ENCODE results near the gene STBD1. TPM values are rescaled to one million over a fixed set of nuclear protein-coding genes. Genes with fewer than 3 reads are reported as not detected.
A peak's percentile ranks its signal among the peaks of the same experiment; 100 is the strongest.
"Not testable (repeated sequence)": the region's sequence is repeated elsewhere in the genome, so short reads cannot be mapped to it uniquely, and the experiment has no call there.

The STBD1 gene
- 1 to 10 TPM; 1.2 to 2.1 (median 1.8) TPM for polyA plus RNA-seq (ENCODE audit: insufficient read length in 4 of 4)

DNA sequence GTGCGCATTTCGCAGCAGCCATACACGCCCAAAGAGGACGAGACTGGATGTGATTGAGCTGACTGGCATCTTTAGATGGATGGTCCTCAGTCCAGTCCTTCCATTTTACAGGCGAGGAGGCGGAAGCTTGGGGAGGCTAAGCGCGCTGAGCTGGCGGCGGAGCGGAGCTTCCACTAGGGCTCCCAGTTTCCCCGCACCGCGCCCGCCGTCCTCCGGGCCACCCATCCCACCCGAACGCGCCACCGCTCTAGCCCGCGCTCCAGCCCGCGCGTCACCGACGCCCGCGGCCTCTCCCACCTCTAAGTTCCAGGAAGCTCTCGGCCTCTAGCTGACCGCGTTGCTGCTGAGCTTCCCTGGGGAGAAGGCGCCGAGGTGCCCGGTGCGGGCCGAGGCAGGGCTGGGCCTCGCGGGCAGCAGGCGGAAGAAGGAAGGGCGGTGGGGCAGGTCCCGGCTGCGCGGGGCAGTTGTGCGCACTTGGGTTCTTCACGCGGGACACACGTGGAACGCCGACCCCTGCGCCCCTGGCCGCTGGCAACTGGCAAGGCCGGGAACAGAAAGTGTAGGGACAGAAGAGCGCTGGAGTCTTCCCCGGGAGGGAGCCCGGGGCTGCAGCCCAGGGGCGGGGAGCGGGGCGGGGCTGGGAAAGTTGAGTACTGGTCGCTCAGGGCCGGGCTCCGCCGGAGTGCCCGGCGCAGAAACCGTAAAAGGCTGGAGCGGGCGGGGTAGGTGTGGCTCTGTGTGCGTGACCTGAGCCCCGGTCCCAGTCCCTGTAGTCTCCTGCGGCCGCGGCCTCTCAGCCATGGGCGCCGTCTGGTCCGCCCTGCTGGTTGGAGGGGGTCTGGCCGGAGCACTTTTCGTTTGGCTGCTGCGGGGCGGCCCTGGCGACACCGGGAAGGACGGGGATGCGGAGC is at the start of gene STBD1:
TSS of gene STBD1 (plus strand) at position 763 of the 911 bp plus-strand sequence. CDS start at position 800, 37 bp downstream.
- DNase-seq (ENCODE audit: low read depth in 4 of 4, low spot score in 3 of 4): peak; percentile 44 to 57 (median 47)

DNA sequence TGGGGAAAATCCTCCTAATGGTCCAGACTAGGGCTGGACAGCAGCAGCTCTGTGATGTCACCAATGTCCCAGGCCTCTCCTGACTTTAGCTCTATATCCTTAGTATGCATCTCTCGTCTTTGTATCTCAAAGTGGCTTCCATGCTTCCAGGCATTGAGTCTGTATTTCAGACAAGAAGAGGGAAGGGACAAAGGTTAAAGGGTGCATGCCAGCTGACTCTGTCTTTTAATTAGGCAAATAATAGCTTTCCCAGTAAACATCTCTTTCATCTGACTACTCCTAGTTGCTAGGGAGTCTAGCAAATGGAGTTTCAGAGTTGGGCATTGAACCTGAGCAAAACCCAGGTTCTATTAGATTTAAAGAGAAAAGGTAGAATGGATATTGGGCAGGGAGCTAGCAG is 49.6 kb upstream of the STBD1 start:
- no peak for DNase-seq (ENCODE audit: low read depth in 4 of 4, low spot score in 3 of 4)

DNA sequence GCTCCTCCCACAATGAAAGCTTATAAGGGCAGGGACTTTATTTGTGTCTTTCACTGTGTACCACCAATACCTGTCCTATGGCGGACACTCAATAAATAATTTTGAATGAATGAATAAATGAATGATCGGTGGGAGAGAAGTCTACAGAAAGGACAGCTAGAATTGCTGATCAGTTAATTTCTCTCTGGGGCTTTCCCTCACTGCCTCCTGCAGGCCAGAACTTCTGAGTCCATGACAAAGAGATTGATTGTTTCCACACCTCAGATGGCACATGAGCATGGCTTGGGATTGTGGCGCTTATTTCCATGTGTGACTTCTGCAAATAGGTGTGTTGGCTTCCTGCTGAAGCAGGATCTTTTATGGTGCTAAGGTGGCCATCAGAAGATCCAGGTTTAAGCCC is 48.7 kb upstream of the STBD1 start:
- no peak for DNase-seq (ENCODE audit: low read depth in 4 of 4, low spot score in 3 of 4)

DNA sequence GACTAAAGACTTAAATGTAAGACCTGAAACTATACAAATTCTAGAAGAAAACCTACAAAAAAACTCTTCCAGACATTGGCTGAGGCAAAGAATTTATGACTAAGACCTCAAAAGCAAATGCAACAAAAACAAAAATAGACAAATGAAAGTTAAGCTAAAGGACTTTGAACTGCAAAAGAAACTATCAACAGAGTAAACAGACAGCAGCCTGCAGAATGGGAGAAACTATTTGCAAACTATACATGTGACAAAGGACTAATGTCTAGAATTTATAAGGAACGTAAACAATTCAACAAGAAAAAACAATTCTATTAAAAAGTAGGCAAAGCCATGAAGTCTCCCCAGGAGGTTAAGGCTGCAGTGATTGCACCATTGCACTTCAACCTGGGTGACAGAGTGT is 46.0 kb upstream of the STBD1 start:
- DNase-seq (ENCODE audit: low read depth in 4 of 4, low spot score in 3 of 4): no peak

DNA sequence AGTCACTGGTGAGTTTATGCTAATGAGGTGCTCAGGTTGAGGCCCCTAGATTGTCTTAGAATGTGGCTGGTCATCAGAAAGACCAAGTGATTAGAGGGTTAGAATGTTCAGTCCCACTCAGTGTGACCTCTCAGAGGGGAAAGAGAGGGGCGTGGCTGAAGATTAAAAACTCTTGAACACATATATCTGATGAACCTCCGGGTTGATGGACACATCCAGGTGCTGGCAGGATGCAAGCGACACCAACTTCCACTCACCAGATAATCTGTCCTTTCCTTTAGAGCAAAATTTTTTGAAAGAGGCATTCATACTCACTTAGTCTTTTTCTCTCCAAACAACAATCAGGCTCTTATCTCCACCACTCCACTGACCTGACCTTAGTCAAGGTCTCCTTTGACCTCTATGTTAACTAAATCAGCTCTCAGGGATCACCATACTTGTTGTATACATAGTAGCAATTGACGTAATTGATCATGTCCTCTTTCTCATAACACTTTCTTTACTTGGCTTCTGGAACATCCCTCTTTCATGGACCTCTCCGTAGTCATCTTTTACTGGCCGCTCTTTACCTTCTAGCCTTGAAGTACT is 40.8 kb upstream of the STBD1 start:
- DNase-seq (ENCODE audit: low read depth in 4 of 4, low spot score in 3 of 4): no peak

DNA sequence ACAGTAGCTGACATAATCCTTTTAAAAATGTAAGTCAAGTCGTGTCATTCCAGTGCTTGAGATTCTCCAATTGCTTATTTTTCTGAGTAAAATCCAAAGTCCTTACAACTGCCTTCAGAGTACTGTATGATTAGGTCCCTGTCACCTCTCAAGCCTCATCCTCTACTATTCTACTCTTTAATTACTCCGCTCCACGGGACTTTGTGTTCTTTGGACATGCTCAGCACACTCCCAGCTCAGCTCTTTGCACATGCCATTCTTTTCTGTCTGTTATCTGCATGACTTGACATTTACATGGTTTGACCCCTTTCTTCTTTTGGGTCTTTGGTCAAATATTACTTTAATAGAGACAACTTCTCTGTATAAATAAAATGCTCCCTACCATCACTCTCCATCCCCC is 39.9 kb upstream of the STBD1 start:
- no peak for DNase-seq (ENCODE audit: low read depth in 4 of 4, low spot score in 3 of 4)

DNA sequence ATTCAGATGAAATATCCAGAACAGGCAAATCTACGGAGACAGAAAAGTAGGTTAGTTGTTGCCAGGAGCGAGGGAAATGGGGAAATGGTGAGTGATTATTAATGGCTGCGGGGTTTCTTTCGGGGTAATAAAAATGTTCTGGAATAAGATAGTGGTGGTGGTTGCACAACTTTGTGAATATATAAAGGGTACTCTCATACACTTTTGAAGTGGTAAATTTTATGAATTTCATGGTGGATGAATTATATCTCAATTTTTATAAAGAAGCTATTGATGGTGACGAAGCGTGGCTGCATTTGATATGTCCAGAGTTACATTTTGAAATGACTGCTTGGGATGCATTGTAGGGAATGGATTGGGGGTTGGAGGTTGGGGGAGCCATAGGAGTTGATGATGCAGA is 38.7 kb upstream of the STBD1 start:
- no peak for DNase-seq (ENCODE audit: low read depth in 4 of 4, low spot score in 3 of 4)

DNA sequence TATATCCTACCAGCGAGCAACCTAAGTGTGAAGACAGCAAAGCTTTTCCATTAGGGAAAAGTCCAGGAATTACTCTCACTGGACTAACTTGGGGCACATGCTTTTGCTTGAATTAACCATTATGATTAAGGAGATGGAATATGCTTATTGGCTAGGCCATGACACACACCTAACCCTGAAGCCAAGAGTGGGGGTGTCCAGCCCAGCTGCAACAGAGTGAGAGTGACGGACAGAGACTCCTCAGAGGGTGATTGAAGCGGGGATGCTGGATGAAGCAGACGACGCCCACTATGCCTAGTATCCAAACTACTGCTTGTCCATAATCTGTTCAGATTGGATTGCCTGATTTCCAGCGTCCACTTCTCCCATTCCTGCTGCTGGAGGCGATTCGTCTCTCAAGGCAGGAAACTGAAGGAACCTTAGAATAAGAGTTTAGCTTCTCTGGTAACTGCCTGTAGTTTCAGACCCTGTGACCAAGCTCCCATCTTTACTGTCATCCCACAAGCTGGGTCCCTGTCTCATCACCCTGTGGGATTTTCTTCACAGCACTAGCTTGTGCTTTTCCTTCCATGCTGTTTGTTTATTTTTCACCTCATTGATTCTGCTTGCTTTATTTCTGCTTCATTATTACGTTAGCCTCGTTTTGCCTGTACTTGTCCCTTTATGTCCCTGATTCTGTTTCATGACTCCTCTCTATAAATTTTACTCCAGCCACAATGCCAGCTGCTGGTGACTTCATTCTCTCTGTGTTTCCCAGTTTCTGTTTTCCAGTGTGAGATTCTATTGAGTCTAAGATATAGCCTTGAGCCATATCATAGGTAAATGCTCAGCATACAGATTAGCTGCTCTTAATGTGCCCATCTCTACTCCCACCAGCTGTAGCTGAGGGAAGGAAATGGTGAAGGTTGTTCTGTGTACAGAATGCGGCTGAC is 36.0 kb upstream of the STBD1 start:
- peak in 1 of 4 donors; percentile 0 for DNase-seq (ENCODE audit: low read depth in 4 of 4, low spot score in 3 of 4)

DNA sequence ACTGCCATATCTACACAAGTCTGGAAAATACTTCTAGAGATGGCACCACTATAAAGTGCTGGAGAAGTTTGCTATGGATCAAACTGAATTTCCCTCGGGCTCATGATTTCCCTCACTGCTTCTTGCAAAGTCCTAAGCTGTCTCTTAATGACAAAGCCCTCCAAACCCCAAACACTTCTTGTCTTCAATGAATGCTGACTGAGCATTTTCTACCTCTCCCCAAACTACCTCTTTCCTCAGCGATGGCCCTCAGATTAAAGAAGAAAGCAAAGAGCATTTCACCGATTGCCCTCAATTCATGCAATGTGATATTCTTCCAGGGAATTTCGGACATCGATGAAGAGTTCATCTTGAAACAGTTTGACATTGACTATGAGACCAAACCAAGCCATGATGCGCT is 35.3 kb upstream of the STBD1 start:
- no peak for DNase-seq (ENCODE audit: low read depth in 4 of 4, low spot score in 3 of 4)

DNA sequence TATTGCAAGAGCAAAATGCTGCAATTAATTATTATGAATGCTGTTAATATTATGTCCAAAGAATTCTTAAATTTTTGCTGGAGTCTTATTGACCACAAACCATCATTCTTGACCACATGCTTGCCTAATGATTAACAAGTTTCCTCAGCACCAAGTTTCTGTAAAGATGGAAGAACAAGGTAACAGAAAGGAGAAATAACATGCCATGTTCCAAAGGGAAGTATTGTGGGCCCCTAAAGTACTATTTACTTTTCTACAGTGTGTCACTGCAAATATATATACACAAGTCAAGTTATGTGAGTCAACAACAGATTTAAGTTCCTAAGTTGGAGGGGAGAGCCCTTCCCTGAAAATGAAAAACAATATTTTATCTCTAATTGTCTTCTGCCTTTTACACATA is 34.5 kb upstream of the STBD1 start:
- no peak for DNase-seq (ENCODE audit: low read depth in 4 of 4, low spot score in 3 of 4)

DNA sequence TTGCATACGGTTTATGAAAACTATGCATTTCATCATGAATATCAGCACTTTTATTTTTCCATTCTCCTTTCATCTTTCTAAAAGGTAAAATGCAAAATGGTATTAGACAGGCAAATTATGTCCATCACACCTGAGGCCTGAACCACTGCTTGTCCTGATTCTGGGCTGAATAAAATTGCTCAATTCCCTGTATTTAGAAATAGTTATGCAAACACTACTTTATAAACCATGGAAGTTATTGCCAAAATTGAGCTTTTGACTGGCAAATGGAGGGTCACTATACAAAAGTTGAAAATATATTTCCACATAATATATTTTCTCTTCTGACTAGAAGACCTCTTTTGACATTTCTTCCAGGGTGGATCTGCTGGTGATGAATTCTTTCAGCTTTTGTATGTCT is 34.0 kb upstream of the STBD1 start:
- no peak for DNase-seq (ENCODE audit: low read depth in 4 of 4, low spot score in 3 of 4)

DNA sequence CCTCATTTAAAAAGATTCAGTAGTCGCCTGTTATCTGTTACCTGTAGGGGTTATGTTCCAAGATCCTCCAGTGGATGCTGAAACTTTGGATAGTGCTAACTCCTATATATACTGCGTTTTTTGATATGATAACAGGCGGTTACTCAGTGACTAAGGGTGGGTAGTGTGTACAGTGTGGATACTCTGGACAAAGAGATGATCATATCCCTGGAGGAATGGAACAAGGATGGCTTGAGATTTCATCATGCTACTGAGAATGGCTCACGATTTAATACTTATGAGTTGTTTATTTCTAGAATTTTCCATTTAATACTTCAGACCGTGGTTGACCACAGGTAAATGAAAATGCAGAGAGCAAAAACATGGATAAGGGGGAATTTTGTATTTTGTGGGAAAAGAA is 33.5 kb upstream of the STBD1 start:
- DNase-seq (ENCODE audit: low read depth in 4 of 4, low spot score in 3 of 4): no peak

DNA sequence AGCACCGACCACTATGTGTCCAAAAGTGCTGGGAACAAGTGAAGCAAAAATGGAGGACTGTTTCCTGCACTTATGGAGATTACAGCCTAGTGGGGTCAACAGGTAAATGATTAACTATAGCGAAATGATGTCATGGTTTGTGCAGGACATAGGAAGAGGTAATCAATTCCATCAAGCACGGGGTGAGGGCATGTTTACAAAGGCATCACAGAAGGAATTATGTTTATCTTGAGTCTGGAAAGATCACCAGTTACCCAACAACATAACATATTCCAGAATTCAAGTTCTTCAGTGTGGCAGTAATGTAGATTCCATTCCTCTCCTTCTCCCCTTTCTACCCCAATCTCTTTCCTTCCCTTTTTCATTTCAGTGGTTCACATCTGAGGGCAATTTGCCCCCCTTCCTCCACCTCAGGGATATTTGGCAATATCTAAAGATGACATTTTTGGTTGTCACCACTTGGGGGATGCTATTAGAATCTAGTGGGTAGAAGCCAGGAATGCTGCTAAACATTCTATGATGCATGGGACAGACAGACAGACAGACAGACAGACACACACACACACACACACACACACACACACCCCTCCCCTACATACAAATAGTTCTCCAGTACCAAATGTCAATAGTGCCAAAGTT is 30.9 kb upstream of the STBD1 start:
- DNase-seq (ENCODE audit: low read depth in 4 of 4, low spot score in 3 of 4): no peak

DNA sequence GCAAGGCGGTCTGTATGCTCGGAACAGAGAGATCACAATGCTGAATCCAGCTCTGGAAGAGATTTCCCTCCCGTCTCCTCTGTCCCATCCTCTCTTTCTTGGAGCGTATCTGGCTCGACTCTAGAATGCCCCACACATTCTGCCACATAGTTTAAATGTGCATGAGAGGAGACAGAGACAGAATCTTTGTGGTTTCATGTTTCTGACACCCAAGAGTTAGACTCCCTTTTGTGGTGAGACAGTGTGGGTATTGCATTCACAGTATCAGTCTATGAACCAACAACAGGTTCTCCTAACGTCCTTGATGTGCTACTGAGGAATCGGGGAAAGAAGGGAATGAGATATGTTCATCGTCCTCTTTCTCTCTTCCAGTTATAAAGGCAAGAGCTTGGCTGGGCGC is 29.7 kb upstream of the STBD1 start:
- no peak for DNase-seq (ENCODE audit: low read depth in 4 of 4, low spot score in 3 of 4)

DNA sequence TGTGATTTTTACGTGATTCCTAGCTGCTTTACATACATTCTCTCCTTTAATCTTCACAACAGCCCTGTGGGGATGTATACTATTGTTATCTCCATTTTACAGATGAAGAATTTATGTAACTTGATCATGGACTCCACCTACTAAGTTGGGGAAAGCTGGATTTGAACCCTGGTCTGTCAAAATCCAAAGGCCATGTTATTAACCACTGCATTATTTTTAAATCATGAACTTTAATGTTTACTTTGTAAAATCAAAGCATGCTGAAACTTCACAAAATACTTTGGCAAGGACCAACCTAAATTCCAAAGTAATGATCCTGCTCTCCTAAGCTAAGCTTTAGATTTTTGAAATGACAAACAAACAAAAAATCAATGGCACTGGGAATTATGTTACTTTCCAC is 28.9 kb upstream of the STBD1 start:
- no peak for DNase-seq (ENCODE audit: low read depth in 4 of 4, low spot score in 3 of 4)

DNA sequence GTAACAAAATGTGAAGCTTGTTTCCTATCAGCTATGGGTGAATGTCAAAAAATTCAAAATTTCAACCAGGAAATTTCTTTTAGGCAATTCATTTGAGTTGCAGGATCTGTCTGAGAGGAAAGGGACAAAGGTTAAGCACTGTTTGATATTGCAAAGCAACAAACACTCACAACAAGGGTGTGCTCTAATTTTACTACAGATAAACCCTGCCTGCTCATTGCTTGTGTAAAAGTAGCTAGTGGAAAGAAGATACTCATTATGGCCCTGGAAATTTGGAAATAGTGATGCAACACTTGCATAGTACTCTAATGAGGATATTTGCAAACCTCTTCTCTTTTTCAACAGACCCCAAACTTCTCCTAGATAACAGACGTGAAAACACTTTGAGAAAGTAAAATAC is 27.9 kb upstream of the STBD1 start:
- DNase-seq (ENCODE audit: low read depth in 4 of 4, low spot score in 3 of 4): no peak

DNA sequence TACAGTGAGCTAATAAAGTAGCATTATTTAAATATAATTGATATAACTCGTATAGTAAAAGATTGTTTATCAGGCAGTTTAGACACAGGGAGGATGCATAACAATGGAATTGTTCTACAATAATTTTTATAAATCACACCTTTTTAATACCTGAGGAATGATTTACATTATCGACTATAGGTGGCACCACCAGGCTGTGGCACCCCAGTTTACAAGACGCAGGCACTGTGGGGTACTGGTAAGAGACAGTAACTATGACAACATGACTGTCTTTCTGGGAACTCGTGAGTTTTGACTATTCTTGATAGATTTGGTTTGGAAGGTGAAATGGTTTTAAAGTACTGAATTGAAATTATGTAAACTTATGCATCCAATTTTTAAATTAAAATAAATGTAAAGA is 27.1 kb upstream of the STBD1 start:
- no peak for DNase-seq (ENCODE audit: low read depth in 4 of 4, low spot score in 3 of 4)

DNA sequence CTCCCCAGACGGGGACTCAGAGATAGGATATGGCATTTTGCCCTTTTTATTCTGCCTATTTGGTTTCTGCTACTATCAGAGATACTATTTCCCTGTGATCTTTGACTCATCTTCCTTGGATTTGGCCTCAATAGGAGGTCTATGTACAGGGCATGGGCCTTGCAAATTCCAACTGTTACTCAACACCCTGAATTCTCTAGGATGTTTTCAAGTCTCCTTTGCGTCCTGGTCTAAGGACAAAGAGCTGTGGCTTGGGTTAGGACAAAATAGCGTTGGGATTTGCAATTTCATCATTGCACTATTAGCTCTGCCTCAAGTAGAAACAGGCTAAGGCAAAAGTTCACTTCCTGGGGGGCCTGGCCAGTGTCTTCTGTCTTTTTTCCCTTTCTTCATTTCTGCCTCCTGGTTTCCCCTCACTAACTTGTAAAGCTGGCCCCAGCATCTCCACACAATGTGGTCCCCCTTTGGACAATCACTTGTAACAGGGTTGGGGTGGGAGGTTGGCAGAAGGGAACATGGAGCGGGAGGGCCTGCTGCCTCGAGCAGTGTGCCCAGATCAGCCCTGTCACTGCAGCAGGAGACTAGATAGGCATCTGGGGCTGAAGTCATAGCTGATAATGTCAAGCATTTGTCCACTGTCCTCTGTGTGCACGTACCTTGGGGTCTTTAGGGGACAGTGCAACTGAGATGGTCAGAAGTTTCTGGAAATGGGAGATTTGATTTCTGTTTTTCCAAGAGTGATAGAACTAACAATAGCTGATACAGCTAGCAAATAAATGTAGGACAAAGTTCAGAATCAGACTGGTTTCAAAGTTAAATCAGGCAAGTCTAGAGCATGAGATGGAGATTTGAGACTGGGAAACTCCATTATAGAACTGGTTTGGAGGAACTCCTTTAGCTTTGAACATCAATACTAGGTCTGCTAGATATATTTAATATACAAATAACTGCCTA is 25.8 kb upstream of the STBD1 start:
- DNase-seq (ENCODE audit: low read depth in 4 of 4, low spot score in 3 of 4): no peak

DNA sequence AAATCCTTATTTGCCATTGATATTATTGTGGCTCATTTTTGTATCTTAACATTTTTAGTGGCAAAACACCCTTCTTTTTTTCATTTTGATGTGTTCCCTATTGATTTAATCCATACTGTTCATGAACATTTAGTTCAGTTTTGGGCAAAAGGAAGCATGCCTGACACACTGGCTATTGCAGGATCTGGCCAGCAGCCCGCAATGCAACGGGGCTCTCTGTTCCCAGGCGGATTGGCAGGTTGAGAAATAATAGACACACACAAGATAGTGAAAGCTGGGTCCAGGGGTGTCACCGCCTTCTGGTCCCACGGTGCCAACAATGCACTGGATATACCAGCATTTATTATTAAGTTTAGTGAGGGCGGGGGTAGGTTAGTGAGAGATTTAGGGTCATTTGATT is 24.9 kb upstream of the STBD1 start:
- DNase-seq (ENCODE audit: low read depth in 4 of 4, low spot score in 3 of 4): not testable (repeated sequence)
